VCaP (cell line): ENCODE results near the gene GSK3A.
A peak's percentile ranks its signal among the peaks of the same experiment; 100 is the strongest.

Experiments
- H3K27ac ChIP-seq: fragments of 450-650 bp; 2 replicates; pipeline ENCODE4 v1.5.1; 2017
- CTCF ChIP-seq: fragments of 450-650 bp; conservative IDR thresholded peaks from 2 replicates; pipeline ENCODE4 v1.5.1; 2017; ENCODE audit warnings: mild to moderate bottlenecking, moderate library complexity

GSK3A gene

DNA sequence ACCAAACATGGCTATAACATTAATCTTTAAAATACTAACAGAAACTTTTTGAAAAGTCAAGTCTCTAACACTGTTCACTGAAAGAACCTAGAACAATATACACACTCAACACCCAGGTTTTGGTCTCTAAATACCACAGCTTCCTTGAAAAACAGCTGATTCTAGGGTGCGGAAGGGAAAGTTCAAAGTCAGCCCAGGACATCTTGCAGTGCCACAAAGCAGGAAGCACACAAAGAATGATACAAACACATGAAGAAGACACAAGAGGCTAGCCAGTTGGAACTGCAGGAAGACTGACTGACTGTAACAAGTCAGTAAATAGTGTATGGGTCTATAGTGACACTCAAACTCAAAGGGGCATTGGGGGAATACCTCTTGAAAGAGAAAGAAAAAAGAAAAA lies 29.5 kb downstream of the GSK3A start:
- no peak overlapping the region; the same call in 1 of the 2 replicates for H3K27ac ChIP-seq
- no peak for TF ChIP-seq CTCF

GRCh38 chr19:42208612-42209011 lies 33.8 kb downstream of the GSK3A start:
- peak overlapping the region; percentile 29 for H3K27ac ChIP-seq
- TF ChIP-seq CTCF = no peak

DNA sequence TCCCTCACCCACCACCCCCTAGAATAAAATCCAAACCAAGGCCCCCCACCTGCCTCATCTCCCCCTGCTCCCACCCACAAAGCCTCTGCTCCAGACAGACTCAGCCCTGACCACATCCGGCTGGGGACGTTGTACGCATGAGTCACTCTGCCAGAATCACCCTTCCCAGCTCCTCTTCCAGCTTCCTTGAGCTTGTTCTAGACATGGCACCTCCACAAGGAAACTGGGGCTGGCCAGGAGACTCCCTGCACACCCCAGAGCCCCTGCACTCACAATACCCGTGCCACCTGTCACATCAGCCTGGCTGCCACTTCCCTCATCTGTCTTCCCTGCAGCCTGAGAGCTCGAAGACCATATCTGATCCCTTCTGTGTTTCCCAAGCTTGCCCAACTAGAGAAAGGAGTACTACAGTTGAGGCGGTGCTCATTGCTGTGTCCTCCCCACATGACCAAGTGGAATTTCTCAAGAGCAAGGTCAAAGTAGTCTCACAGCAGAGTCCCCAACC lies 34.6 kb downstream of the GSK3A start:
- no peak for TF ChIP-seq CTCF
- H3K27ac ChIP-seq = no peak overlapping the region; the same call in 1 of the 2 replicates

GRCh38 chr19:42206871-42207755 lies 35.3 kb downstream of the GSK3A start:
- no peak for TF ChIP-seq CTCF
- H3K27ac ChIP-seq = no peak overlapping the region

GRCh38 chr19:42204664-42205063 lies 37.7 kb downstream of the GSK3A start:
- H3K27ac ChIP-seq = no peak overlapping the region
- TF ChIP-seq CTCF = no peak

GRCh38 chr19:42203700-42204099 lies 38.7 kb downstream of the GSK3A start:
- no peak for TF ChIP-seq CTCF
- no peak overlapping the region for H3K27ac ChIP-seq

DNA sequence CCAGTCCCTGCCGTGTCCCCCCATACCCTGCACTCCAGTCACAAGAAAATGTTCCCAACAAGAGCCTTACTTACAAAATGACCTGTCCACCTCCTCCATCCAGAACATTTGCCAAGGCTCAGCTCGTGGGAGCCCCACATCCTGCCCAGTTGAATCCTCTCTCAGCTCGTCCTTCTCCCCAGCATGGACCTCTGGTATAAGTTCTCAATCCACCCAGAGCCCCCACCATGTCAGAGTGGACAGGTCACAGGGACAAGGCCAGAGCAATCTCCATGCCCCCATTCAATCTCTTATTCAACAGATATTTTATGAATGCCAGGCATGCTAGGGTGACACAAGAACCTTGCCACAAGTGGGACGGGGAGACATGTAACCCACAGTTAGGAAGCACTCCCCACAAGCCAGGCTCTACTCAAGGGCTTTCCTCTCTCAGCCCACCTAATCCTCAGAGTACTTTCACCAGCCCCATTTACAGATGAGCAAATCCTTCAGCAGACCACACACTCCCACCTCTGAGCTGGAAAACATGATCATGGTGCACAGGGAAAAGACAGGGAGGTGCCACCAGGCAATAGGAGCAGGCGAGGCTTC lies 40.0 kb downstream of the GSK3A start:
- no peak overlapping the region for H3K27ac ChIP-seq

More for the DNA sequence above, 40.0 kb downstream of the GSK3A start:
- no peak for TF ChIP-seq CTCF
